ENCODE data around the gene TBPL1.

TBPL1 gene

DNA sequence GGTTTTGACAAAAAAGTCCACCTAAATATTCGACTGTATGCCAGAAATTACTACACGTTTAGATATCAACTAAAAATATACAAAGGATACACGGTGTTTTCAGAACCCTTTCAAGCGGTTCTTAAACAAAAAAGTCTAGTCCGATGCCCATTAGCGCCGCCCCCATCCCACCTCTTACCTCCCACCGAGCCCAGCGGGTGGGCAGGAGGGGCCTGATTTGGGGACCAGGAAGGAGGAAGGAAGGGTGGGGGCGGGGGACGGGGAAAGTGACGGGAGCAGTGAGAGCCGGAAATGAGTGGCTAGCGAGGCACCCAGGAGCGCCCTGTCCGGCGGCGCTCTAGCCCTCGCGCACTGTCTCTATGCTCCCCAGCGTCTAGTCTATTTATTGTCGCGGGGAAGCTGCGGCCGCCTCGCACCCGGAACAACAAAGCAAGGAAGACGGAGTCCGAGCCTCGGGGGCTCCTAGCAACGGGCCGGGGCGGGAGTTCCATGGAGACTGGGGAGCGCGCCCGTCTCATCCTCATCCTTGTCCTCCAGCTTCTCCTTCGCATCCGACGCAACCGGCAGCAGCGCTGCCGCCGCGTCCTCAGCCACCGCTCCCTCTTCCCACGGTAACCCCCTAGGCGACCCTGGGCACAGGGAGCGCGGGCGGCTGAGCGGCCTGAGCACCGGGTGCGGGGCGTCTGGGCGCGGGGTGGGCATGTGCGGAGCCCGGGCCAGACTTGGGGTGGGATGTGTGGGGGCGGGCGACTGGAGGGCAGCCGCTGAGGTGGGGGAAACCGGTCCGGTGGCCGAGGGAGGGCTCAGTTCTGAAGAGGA lies at the start of gene TBPL1:
Gene TBPL1 (plus strand): TSS at position 410 of the 819 bp plus-strand sequence. CDS start 26,902 bp downstream, outside the sequence.
- Histone ChIP-seq H3K36me3 (replicated peaks; ENCODE audit: insufficient read depth, low read length) (no peaks in the 10 kb centered on the region), H4K20me1 (ENCODE audit: insufficient read depth, low read length) (no peaks in the 10 kb centered on the region), H3K9me3 (replicated peaks; ENCODE audit: insufficient read depth, low read length) (no peaks in the 10 kb centered on the region), H3K4me3 (ENCODE audit: low read length) (peak within 1 kb of the TSS; percentile 92), H3K9me2 (replicated peaks; ENCODE audit: insufficient read depth, low read length) (no peaks in the 10 kb centered on the region), H3F3A (ENCODE audit: insufficient read depth, low read length) (peaks cover 11% of the 10 kb centered on the region), H3K27ac (ENCODE audit: low read length) (peak within 1 kb of the TSS; percentile 39; the same call in 1 of the 2 replicates), H3K79me2 (ENCODE audit: low read length) (peaks cover 49% of the 10 kb centered on the region), H2AFZ (ENCODE audit: low read length) (peak within 1 kb of the TSS; percentile 85), H3K4me2 (ENCODE audit: low read depth, low read length) (peak within 1 kb of the TSS; percentile 85), H3K9ac (ENCODE audit: low read length) (peak within 1 kb of the TSS; percentile 73), H3K27me3 (replicated peaks; ENCODE audit: insufficient read depth, low read length) (no peaks in the 10 kb centered on the region), H3K4me1 (ENCODE audit: low read length) (peaks cover 18% of the 10 kb centered on the region; the same call in 1 of the 2 replicates)
- TF ChIP-seq EZH2 (optimal IDR thresholded peaks at IDR 0.05; ENCODE audit: low read depth, low read length) (no peak), EZH2phosphoT487 (IDR thresholded peaks at IDR 0.05; ENCODE audit: low read length) (no peak)
- TF ChIP-seq, protein P1, sequence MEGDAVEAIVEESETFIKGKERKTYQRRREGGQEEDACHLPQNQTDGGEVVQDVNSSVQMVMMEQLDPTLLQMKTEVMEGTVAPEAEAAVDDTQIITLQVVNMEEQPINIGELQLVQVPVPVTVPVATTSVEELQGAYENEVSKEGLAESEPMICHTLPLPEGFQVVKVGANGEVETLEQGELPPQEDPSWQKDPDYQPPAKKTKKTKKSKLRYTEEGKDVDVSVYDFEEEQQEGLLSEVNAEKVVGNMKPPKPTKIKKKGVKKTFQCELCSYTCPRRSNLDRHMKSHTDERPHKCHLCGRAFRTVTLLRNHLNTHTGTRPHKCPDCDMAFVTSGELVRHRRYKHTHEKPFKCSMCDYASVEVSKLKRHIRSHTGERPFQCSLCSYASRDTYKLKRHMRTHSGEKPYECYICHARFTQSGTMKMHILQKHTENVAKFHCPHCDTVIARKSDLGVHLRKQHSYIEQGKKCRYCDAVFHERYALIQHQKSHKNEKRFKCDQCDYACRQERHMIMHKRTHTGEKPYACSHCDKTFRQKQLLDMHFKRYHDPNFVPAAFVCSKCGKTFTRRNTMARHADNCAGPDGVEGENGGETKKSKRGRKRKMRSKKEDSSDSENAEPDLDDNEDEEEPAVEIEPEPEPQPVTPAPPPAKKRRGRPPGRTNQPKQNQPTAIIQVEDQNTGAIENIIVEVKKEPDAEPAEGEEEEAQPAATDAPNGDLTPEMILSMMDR (IDR thresholded peaks at IDR 0.05; ENCODE audit: low read length): no peak
- DNase-seq: peak; percentile 94

DNA sequence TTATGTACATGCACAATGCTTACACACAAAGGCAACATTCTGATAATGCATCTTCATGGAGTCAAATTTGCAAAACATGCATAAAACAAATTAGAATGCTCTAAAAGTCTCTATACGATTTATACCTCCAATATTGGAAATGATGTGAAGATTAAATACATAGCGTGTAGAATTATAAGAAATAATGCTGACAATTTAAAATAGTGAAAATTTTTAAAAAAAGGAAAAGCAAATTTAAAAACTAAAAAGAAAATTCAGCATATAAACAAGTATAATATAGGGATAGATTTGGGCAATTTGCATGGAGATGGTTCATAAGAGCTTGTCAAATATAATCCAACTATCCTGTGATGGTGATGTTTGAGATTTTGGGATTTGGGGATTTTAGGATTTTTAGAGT lies 49.2 kb upstream of the TBPL1 start:
- no peak overlapping the region for H3K9ac ChIP-seq (ENCODE audit: low read length)
- H3K9me2 ChIP-seq (replicated peaks; ENCODE audit: insufficient read depth, low read length): no peaks in the 10 kb centered on the region
- H3K27ac ChIP-seq (ENCODE audit: low read length): no peak overlapping the region
- no peaks in the 10 kb centered on the region for H3F3A ChIP-seq (ENCODE audit: insufficient read depth, low read length)
- no peaks in the 10 kb centered on the region for H3K9me3 ChIP-seq (replicated peaks; ENCODE audit: insufficient read depth, low read length)
- no peak overlapping the region for H3K4me3 ChIP-seq (ENCODE audit: low read length)
- H3K27me3 ChIP-seq (replicated peaks; ENCODE audit: insufficient read depth, low read length): no peaks in the 10 kb centered on the region
- no peaks in the 10 kb centered on the region for H3K36me3 ChIP-seq (replicated peaks; ENCODE audit: insufficient read depth, low read length)
- no peak overlapping the region for H2AFZ ChIP-seq (ENCODE audit: low read length)
- H3K79me2 ChIP-seq (ENCODE audit: low read length): no peaks in the 10 kb centered on the region
- DNase-seq: no peak
- no peak overlapping the region for H3K4me2 ChIP-seq (ENCODE audit: low read depth, low read length)
- no peaks in the 10 kb centered on the region for H3K4me1 ChIP-seq (ENCODE audit: low read length)
- no peak for TF ChIP-seq EZH2 (optimal IDR thresholded peaks at IDR 0.05; ENCODE audit: low read depth, low read length)
- no peak for TF ChIP-seq EZH2phosphoT487 (IDR thresholded peaks at IDR 0.05; ENCODE audit: low read length)
- TF ChIP-seq, protein P1 (IDR thresholded peaks at IDR 0.05; ENCODE audit: low read length): no peak
- no peaks in the 10 kb centered on the region for H4K20me1 ChIP-seq (ENCODE audit: insufficient read depth, low read length)

GRCh38 chr6:133906050-133906449 lies 47.0 kb upstream of the TBPL1 start:
- TF ChIP-seq, protein P1 (IDR thresholded peaks at IDR 0.05; ENCODE audit: low read length): no peak
- no peak for TF ChIP-seq EZH2phosphoT487 (IDR thresholded peaks at IDR 0.05; ENCODE audit: low read length)
- no peak for TF ChIP-seq EZH2 (optimal IDR thresholded peaks at IDR 0.05; ENCODE audit: low read depth, low read length)
- H3K4me3 ChIP-seq (ENCODE audit: low read length): no peak overlapping the region
- no peak overlapping the region for H3K27ac ChIP-seq (ENCODE audit: low read length)
- H3K9me2 ChIP-seq (replicated peaks; ENCODE audit: insufficient read depth, low read length): no peaks in the 10 kb centered on the region
- no peak overlapping the region for H3K9ac ChIP-seq (ENCODE audit: low read length)
- no peak for DNase-seq
- H3K79me2 ChIP-seq (ENCODE audit: low read length): no peaks in the 10 kb centered on the region
- H2AFZ ChIP-seq (ENCODE audit: low read length): no peak overlapping the region
- no peaks in the 10 kb centered on the region for H3K27me3 ChIP-seq (replicated peaks; ENCODE audit: insufficient read depth, low read length)
- no peaks in the 10 kb centered on the region for H3K4me1 ChIP-seq (ENCODE audit: low read length)
- H3K4me2 ChIP-seq (ENCODE audit: low read depth, low read length): no peak overlapping the region
- H3K9me3 ChIP-seq (replicated peaks; ENCODE audit: insufficient read depth, low read length): no peaks in the 10 kb centered on the region
- no peaks in the 10 kb centered on the region for H3K36me3 ChIP-seq (replicated peaks; ENCODE audit: insufficient read depth, low read length)
- H4K20me1 ChIP-seq (ENCODE audit: insufficient read depth, low read length): no peaks in the 10 kb centered on the region
- no peaks in the 10 kb centered on the region for H3F3A ChIP-seq (ENCODE audit: insufficient read depth, low read length)
